ENCODE results near the gene FTCD. TPM values are rescaled to one million over a fixed set of nuclear protein-coding genes. Genes with fewer than 3 reads are reported as not detected.

FTCD gene
- total RNA-seq, 1 experiment from 2014 or later = 0.21 TPM

DNA sequence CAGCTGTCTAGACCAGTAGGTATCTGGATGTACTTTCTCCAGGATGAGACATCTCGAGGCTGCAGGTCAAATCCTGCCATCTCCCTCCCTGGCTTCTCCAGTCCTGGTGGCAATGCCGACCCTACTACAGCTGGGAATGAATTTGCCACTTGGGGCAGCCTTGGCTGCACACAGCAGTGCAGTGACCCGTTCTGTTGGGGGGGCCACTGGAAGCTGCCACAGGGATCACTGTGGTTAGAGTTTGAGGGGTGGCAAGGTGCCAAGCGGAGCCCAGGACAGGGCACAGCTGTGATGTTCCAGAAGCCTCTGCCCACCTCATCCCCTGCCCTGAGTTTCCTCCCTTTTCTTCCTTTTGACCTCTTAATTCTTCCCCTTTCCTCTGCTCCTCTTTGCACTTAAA is 40.4 kb downstream of the FTCD start:
- intact Hi-C loops (cut with micrococcal nuclease; ENCODE audit: unreplicated experiment) (no loop called here), in situ Hi-C loops (cut with HindIII; ENCODE audit: low pct_unique_long_range_greater_than_20kb, low sequenced_read_pairs) (no loop called here)
- DNase-seq (ENCODE audit: low read depth, low spot score) (no peak), ATAC-seq (no peak)
- CTCF ChIA-PET = no interaction called here
- Histone ChIP-seq H3K9me3 (ENCODE audit: control insufficient read depth, insufficient read depth, low read depth, low read length) (no peaks in the 10 kb centered on the region), H3K4me3 (ENCODE audit: low read depth in 2 of 2, low read length in 2 of 2) (no peak overlapping the region), H3K36me3 (ENCODE audit: control insufficient read depth, insufficient read depth, low read length) (no peaks in the 10 kb centered on the region), H3K27ac (ENCODE audit: low read length) (no peak overlapping the region), H3K4me1 (ENCODE audit: control insufficient read depth, insufficient read depth, low read length) (no peaks in the 10 kb centered on the region), H3K27me3 (ENCODE audit: control insufficient read depth, insufficient read depth, low read length) (no peaks in the 10 kb centered on the region)
- no peak for TF ChIP-seq TCF7L2 (IDR thresholded peaks at IDR 0.05; ENCODE audit: low read depth, low read length)
- TF ChIP-seq CTCF (IDR thresholded peaks at IDR 0.05) = no peak
- TF ChIP-seq POLR2AphosphoS5 (IDR thresholded peaks at IDR 0.05; ENCODE audit: low read depth, low read length) = no peak
- no TSS peak for BruUV-seq (replicated peaks)
- POLR2A ChIA-PET = no interaction called here

DNA sequence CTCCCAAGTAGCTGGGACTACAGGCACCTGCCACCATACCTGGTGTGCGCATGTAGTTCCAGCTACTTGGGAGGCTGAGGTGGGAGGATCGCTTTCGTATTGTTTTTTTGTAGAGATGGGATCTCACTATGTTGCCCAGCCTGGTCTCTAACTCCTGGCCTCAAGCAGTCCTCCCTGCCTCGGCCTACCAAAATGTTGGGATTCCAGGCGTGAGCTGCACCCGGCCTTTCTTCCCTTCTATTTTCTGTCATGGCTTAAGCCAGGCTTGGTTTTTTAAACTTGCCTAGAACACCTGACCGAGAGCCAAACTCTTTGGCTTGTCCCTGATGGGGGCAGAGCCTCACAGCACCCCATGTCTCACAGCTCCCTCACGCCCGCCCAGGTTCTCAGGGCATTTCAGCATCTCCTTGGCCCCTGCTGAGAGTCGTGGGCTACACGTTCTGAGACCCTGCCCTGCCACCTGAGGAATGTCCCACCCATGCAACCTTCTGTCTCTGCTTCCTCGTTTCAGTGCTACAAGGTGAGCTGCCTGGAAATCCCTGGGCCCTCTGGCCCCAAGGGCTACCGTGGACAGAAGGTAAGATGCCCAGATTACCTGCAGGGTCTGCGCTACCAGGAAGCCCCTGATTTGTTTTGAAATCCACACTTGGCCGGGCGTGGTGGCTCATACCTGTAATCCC is 41.7 kb downstream of the FTCD start:
- Histone ChIP-seq H3K4me3 (ENCODE audit: low read depth in 2 of 2, low read length in 2 of 2) (no peak overlapping the region), H3K27me3 (ENCODE audit: control insufficient read depth, insufficient read depth, low read length) (no peaks in the 10 kb centered on the region), H3K9me3 (ENCODE audit: control insufficient read depth, insufficient read depth, low read depth, low read length) (no peaks in the 10 kb centered on the region), H3K4me1 (ENCODE audit: control insufficient read depth, insufficient read depth, low read length) (no peaks in the 10 kb centered on the region), H3K27ac (ENCODE audit: low read length) (no peak overlapping the region), H3K36me3 (ENCODE audit: control insufficient read depth, insufficient read depth, low read length) (no peaks in the 10 kb centered on the region)
- ATAC-seq = no peak
- BruUV-seq (replicated peaks) = no TSS peak
- intact Hi-C loops (cut with micrococcal nuclease; ENCODE audit: unreplicated experiment) (no loop called here), in situ Hi-C loops (cut with HindIII; ENCODE audit: low pct_unique_long_range_greater_than_20kb, low sequenced_read_pairs) (no loop called here)
- TF ChIP-seq SIN3A (IDR thresholded peaks at IDR 0.05; ENCODE audit: borderline replicate concordance, insufficient read depth, low read depth, low read length) (no peak), CTCF (IDR thresholded peaks at IDR 0.05) (no peak), REST (IDR thresholded peaks at IDR 0.05; ENCODE audit: insufficient read depth in 1 of 2, low read depth in 2 of 2, low read length in 1 of 2) (no peak), POLR2AphosphoS5 (IDR thresholded peaks at IDR 0.05; ENCODE audit: low read depth, low read length) (no peak), TCF7L2 (IDR thresholded peaks at IDR 0.05; ENCODE audit: low read depth, low read length) (no peak)
- DNase-seq (ENCODE audit: low read depth, low spot score) = no peak
- ChIA-PET CTCF (no interaction called here), POLR2A (no interaction called here)

Measured in Panc1 (cell line).